Fibroblast of skin of back (primary cell): ENCODE results near the gene DTNBP1. TPM values are rescaled to one million over a fixed set of nuclear protein-coding genes. Genes with fewer than 3 reads are reported as not detected.

Experiments
- DNase-seq: peaks from one replicate; pipeline ENCODE4 v3.0.0-alpha.2; 2013
- polyA plus RNA-seq, 2 experiments: library from polyadenylated mRNA; unstranded; fragments of 120-200 nt; gene quantifications; one replicate each; pipeline ENCODE4 v1.2.1, GENCODE V29; 2013; ENCODE audit not compliant: insufficient read length in 2 of 2

DTNBP1 gene
- 16.7 TPM for polyA plus RNA-seq (2013, experiment 1 of 2; ENCODE audit: insufficient read length)
- polyA plus RNA-seq (2013, experiment 2 of 2; ENCODE audit: insufficient read length) = 15.6 TPM

GRCh38 chr6:15662326-15663129 is at the start of gene DTNBP1:
Gene DTNBP1, minus strand, starts transcription at chr6:15663028. Its CDS starts 159 bp downstream, at chr6:15662869.
- peak; percentile 70 for DNase-seq

- DNase-seq = no peak
These were observed 46.9 kb upstream of the DTNBP1 start for GRCh38 chr6:15709651-15710269.

GRCh38 chr6:15708231-15708630 is 45.4 kb upstream of the DTNBP1 start:
- no peak for DNase-seq

- DNase-seq = no peak
These were observed 43.2 kb upstream of the DTNBP1 start for GRCh38 chr6:15705981-15706380.

- no peak for DNase-seq
These were observed 35.6 kb upstream of the DTNBP1 start for GRCh38 chr6:15698471-15698870.

- DNase-seq = no peak
These were observed 35.1 kb upstream of the DTNBP1 start for GRCh38 chr6:15697895-15698294.

- peak; percentile 82 for DNase-seq
These were observed 28.5 kb upstream of the DTNBP1 start for GRCh38 chr6:15691250-15691869.

- DNase-seq = no peak
These were observed 27.7 kb upstream of the DTNBP1 start for GRCh38 chr6:15690510-15690909.

GRCh38 chr6:15689586-15690482 is 27.0 kb upstream of the DTNBP1 start:
- no peak for DNase-seq

- DNase-seq = no peak
These were observed 22.8 kb upstream of the DTNBP1 start for GRCh38 chr6:15685619-15686018.

- DNase-seq = no peak
These were observed 20.4 kb upstream of the DTNBP1 start for GRCh38 chr6:15682965-15683822.

- no peak for DNase-seq
These were observed 19.1 kb upstream of the DTNBP1 start for GRCh38 chr6:15681946-15682345.

GRCh38 chr6:15678514-15678913 is 15.7 kb upstream of the DTNBP1 start:
- no peak for DNase-seq

- DNase-seq = no peak
These were observed 15.0 kb upstream of the DTNBP1 start for GRCh38 chr6:15677822-15678221.

GRCh38 chr6:15675536-15676220 is 12.8 kb upstream of the DTNBP1 start:
- no peak for DNase-seq

- DNase-seq = no peak
These were observed 12.0 kb upstream of the DTNBP1 start for GRCh38 chr6:15674690-15675386.

GRCh38 chr6:15673666-15674065 is 10.8 kb upstream of the DTNBP1 start:
- DNase-seq = no peak

GRCh38 chr6:15672818-15673217 is 10.0 kb upstream of the DTNBP1 start:
- no peak for DNase-seq

- DNase-seq = no peak
These were observed 9.5 kb upstream of the DTNBP1 start for GRCh38 chr6:15672291-15672690.

GRCh38 chr6:15668918-15669317 is 6.1 kb upstream of the DTNBP1 start:
- DNase-seq = no peak
